HAP-1 (cell line): ENCODE results near the gene LRRN3.
A peak's percentile ranks its signal among the peaks of the same experiment; 100 is the strongest.
"Not testable (repeated sequence)": the region's sequence is repeated elsewhere in the genome, so short reads cannot be mapped to it uniquely, and the experiment has no call there.

Experiments
- DNase-seq, 2 experiments: peaks; one replicate each; pipeline ENCODE4 v3.0.0-alpha.2; 2016 to 2020; ENCODE audit warnings: low spot score in 2 of 2
- H3K27me3 ChIP-seq: fragments of 250-450 bp; sonication (Bioruptor Pico); 2 replicates; pipeline ENCODE4 v1.5.1; 2020; ENCODE audit warnings: low read depth, mild to moderate bottlenecking, moderate library complexity
- H3K36me3 ChIP-seq: fragments of 250-450 bp; sonication (Bioruptor Pico); replicated peaks from 2 replicates; pipeline ENCODE4 v1.5.1; 2020; ENCODE audit warnings: mild to moderate bottlenecking
- H3K4me1 ChIP-seq: fragments of 250-450 bp; sonication (Bioruptor Pico); 2 replicates; pipeline ENCODE4 v1.5.1; 2020; ENCODE audit warnings: mild to moderate bottlenecking
- H3K4me3 ChIP-seq: fragments of 250-450 bp; sonication (Bioruptor Pico); 2 replicates; pipeline ENCODE4 v1.5.1; 2020; ENCODE audit warnings: mild to moderate bottlenecking, moderate library complexity
- H3K9me3 ChIP-seq: fragments of 250-450 bp; sonication (Bioruptor Pico); 2 replicates; pipeline ENCODE4 v1.5.1; 2020; ENCODE audit warnings: mild to moderate bottlenecking, moderate library complexity
- in situ Hi-C: fragments of 300-500 bp; cut with MboI; formaldehyde crosslinking; loops from 3 replicates; pipeline ENCODE4 v1.14.3; 2020; ENCODE audit warnings: low sequenced_read_pairs, inconsistent platforms, mixed read lengths

Gene LRRN3

DNA sequence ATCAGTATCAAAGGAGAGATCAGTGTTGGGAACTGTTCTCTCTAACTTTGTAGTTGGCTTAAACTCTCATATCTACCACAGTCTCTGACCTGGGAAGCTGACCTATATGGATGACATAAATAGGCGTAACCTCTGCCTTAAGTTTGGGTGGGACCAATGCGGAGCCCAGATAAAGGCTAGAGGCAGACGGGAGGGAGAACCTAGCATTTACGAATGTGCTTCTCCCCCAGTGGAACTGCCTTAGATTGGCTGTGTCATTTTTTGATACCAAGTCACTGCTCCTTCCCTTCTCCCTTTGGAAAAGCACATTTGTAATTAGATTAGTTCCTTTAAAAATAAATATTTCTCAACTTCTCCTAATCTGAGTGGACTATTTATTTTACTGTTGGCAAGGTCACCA lies 23.7 kb upstream of the LRRN3 start:
- H3K36me3 ChIP-seq, result no peaks in the 10 kb centered on the region
- in situ Hi-C loops, result no loop called here
- H3K27me3 ChIP-seq, result no peaks in the 10 kb centered on the region
- peaks cover 2% of the 10 kb centered on the region; the same call in 1 of the 2 replicates for H3K9me3 ChIP-seq
- no peaks in the 10 kb centered on the region for H3K4me1 ChIP-seq
- H3K4me3 ChIP-seq, result no peak overlapping the region
- DNase-seq, result no peak

DNA sequence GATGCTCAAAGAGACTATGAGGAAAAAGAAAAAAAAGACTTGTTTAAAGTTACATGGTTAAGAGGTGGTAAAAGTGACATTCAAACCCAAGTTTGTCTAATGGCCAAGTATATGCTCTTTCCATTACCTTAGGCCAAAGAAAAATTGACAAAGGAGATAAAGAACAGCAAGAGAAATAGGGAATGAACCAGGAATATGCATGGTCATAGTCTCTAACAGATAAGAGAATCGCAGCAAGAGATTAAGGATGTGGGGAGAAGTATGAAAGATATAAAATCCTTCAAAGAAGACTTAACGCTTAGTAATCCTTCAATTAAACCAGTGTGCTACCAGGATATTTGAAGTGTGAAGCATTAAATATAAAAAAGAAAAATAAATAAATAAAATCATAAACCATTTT lies 23.2 kb upstream of the LRRN3 start:
- Histone ChIP-seq H3K4me1 (no peaks in the 10 kb centered on the region), H3K9me3 (no peaks in the 10 kb centered on the region; the same call in 1 of the 2 replicates), H3K4me3 (no peak overlapping the region), H3K27me3 (no peaks in the 10 kb centered on the region), H3K36me3 (no peaks in the 10 kb centered on the region)
- in situ Hi-C loops, result no loop called here
- DNase-seq, result no peak

DNA sequence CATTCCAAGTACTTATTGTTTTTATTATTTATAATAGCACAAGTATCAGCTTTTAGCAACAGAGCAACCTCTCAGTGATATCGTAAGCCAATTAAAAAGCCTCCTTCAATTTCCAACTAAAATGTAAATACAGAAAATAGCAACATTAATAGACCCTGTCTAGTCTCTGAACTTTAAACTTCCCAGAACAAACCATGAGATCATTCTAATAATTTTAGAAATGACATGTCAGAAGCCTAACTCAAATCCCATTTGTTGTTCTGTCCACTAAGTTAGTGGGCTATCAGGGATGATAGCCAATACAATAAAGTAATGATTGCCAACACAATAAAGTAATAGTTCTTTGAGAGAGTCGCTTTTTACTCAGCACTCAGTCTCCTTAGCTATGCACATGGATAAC lies 22.3 kb upstream of the LRRN3 start:
- no peaks in the 10 kb centered on the region for H3K27me3 ChIP-seq
- H3K4me1 ChIP-seq, result no peaks in the 10 kb centered on the region
- no peak overlapping the region for H3K4me3 ChIP-seq
- H3K36me3 ChIP-seq, result no peaks in the 10 kb centered on the region
- no peak for DNase-seq
- no peaks in the 10 kb centered on the region for H3K9me3 ChIP-seq
- in situ Hi-C loops, result no loop called here

DNA sequence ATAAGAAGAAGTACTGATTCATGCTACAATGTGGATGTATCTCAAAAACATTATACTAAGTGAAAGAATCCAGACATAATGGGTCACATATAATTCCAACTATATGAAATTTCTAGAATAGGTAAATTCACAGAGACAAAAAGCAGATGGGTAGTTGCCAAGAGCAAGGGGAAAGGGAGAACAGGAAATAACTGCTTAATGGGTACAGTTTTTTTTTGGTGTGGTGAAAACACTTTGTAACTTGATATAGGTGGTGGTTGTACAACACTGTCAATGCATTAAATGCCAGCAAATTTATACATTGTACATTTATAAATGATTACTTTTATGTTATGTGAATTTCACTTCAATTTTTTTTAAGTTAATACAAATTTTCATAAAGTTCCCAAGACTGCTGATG lies 19.4 kb upstream of the LRRN3 start:
- no peaks in the 10 kb centered on the region for H3K9me3 ChIP-seq
- no peaks in the 10 kb centered on the region for H3K27me3 ChIP-seq
- H3K36me3 ChIP-seq, result no peaks in the 10 kb centered on the region
- peaks cover 8% of the 10 kb centered on the region for H3K4me1 ChIP-seq
- no peak overlapping the region for H3K4me3 ChIP-seq
- no peak for DNase-seq
- in situ Hi-C loops, result no loop called here

DNA sequence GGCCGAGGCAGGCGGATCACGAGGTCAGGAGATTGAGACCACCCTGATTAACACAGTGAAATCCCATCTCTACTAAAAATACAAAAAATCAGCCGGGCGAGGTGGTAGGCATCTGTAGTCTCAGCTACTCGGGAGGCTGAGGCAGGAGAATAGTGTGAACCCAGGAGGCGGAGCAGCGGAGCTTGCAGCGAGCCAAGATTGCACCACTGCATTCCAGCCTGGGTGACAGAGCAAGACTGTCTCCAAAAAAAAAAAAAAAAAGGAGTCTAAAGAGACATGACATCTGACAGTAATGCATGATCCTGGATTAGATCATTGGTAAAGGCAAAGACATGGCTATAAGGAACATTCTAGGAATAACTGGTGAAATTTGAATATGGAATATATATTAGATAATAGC lies 18.3 kb upstream of the LRRN3 start:
- H3K4me1 ChIP-seq, result peaks cover 17% of the 10 kb centered on the region
- H3K9me3 ChIP-seq, H3K27me3 ChIP-seq, in situ Hi-C loops, H3K36me3 ChIP-seq, DNase-seq, H3K4me3 ChIP-seq: not testable (repeated sequence)

DNA sequence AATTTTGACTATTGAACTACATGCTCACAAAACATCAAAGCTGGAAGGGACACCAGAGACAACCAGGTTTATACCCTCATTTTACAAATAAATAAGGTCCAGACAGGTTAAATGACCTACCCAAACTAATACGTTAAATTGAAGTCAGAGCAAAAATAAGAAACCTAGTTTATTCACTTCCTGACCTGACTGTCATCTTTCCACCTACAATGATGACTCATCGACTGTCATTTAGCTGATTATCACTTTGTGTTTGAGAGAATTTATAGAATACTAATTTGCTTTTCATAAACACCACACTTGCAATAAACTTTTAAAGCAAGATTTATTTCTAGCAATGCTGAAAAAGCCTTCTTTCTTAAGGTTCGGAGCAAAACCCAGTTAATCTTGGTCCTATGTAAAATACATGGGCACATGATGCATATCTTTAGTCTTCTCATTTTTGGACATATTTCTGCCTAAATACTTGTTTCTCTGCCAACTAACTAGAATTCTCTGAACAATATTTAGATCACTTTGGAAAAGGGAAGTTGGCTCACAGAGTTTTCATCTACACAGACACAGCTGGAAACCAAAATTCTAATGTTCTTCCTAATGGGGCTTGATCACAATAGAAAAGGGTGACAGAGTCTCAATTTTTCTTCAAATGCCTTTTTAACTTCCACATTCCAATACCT lies 16.7 kb upstream of the LRRN3 start:
- Histone ChIP-seq H3K36me3 (no peaks in the 10 kb centered on the region), H3K9me3 (no peaks in the 10 kb centered on the region), H3K4me3 (no peak overlapping the region), H3K4me1 (peaks cover 24% of the 10 kb centered on the region), H3K27me3 (no peaks in the 10 kb centered on the region)
- in situ Hi-C loops, result no loop called here
- no peak for DNase-seq

DNA sequence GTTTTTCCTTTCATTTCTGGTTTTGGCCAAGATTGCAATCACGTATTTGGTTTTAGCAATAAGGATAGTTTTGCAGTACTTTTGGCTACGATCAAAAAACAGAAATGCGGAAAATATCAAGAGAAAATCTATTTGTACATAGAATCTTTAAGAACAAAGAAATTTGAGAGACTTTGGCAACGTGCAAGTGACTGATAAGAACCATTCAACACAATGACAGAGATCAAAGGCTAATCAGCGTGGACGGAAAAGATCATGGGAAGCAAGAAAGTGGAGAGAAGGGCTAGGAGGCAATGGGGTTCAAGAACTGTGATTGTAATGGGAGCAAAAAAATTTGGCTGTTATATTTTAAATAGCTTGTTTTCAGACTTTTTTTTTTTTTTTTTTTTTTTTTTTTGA lies 16.2 kb upstream of the LRRN3 start:
- Histone ChIP-seq H3K4me3 (no peak overlapping the region), H3K36me3 (no peaks in the 10 kb centered on the region), H3K27me3 (no peaks in the 10 kb centered on the region), H3K9me3 (no peaks in the 10 kb centered on the region), H3K4me1 (peaks cover 24% of the 10 kb centered on the region)
- in situ Hi-C loops, result loop anchor here (25.0 kb wide), 1 partner anchor 413 kb away; no protein-coding TSS in a partner anchor
- DNase-seq, result no peak

DNA sequence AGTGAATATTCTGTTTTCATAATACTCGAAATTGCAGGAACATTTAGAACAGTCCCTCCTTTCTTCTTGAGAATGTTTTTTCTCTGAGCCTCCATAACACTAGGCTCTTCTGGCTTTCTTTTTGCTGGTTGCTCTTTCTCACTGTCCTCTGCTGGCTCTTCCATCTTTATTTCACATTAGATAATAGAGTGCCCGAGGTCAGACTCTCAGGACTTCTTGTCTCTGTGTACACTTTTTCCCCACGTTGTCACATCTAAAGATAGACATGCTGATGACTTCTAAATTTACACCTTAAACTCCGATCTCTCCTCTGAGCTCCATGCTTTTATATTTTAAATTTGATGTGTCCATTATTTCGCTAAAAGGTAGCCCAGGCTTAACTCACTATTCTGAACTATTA lies 15.4 kb upstream of the LRRN3 start:
- H3K4me3 ChIP-seq, result no peak overlapping the region
- no peaks in the 10 kb centered on the region for H3K36me3 ChIP-seq
- peaks cover 24% of the 10 kb centered on the region for H3K4me1 ChIP-seq
- no peaks in the 10 kb centered on the region for H3K9me3 ChIP-seq
- in situ Hi-C loops, result loop anchor here (25.0 kb wide), 1 partner anchor 412 kb away; no protein-coding TSS in a partner anchor
- no peaks in the 10 kb centered on the region for H3K27me3 ChIP-seq
- DNase-seq, result no peak

DNA sequence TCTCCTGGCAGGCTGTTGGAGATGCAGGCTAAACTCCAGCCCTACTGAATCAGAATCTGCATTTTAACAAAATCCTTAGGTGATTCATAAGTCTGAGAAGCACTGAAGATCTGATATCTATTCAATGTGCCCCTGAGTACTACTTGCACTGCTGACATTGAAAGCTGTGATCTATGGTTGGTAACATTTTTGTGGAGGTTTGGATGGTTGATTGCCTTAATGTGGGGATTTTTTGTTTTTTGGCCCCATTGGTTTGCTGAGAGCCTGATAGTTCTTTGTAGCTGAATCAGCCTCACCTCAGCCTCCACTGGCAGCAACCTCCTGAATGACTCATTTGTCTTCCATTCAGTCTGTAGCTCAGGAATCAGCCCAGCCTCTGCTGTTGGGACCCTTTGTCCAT lies 14.7 kb upstream of the LRRN3 start:
- Histone ChIP-seq H3K9me3 (no peaks in the 10 kb centered on the region), H3K4me1 (peaks cover 24% of the 10 kb centered on the region), H3K36me3 (no peaks in the 10 kb centered on the region), H3K27me3 (no peaks in the 10 kb centered on the region), H3K4me3 (no peak overlapping the region)
- in situ Hi-C loops, result loop anchor here (25.0 kb wide), 1 partner anchor 411 kb away; no protein-coding TSS in a partner anchor
- DNase-seq, result no peak

DNA sequence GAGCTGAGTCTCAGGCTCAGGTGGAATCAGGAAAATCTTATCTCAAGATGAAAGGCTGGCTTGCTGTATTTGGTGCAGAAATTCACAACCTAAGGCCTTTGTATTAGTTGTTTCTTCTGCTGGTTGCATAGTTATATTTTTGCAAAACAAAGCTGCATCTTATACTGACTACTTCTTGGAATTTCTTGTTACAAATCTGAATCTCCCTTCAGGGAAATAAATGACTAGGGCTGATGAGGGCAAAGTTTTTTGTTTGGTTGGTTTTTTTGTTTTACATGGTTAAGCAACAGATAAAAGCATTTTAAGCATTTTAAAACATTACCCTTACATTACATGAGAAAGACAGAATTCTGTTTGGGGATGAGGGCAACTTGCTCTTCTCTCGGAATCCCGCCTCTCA lies 13.9 kb upstream of the LRRN3 start:
- Histone ChIP-seq H3K27me3 (no peaks in the 10 kb centered on the region), H3K4me1 (peaks cover 31% of the 10 kb centered on the region), H3K9me3 (no peaks in the 10 kb centered on the region), H3K4me3 (no peak overlapping the region), H3K36me3 (no peaks in the 10 kb centered on the region)
- in situ Hi-C loops, result loop anchor here (25.0 kb wide), 1 partner anchor 410 kb away; no protein-coding TSS in a partner anchor
- peak; percentile 25 to 69 for DNase-seq

DNA sequence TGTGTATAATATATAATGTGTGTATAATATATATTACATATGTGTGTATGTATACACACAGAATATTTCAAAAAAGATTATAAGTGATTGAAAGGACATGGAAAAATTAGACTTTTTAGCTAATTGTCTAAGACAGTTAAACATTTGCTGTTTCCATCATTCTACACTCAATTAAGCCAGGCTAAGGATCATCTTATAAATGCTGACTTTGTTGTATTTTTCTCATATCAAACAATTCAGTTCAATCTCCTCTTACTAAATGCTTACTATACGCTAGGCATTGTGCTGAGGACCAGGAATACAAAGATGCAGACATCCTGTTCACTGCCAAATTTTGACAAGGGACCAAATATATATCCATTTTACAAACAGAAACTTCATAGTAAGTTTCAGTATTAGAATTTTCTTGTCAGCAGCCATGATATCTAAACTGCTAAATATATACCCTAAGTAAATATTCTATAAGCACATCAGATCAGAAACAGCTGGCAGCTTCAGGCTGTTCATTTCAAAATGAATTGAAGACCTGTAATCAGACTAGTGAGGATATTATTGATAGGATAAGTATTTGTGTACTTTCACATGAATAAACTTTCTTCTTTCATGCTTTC lies 10.3 kb upstream of the LRRN3 start:
- in situ Hi-C loops, result loop anchor here (25.0 kb wide), 1 partner anchor 407 kb away; no protein-coding TSS in a partner anchor
- Histone ChIP-seq H3K9me3 (no peaks in the 10 kb centered on the region), H3K27me3 (no peaks in the 10 kb centered on the region), H3K36me3 (no peaks in the 10 kb centered on the region), H3K4me3 (no peak overlapping the region), H3K4me1 (peaks cover 47% of the 10 kb centered on the region)
- DNase-seq, result no peak

DNA sequence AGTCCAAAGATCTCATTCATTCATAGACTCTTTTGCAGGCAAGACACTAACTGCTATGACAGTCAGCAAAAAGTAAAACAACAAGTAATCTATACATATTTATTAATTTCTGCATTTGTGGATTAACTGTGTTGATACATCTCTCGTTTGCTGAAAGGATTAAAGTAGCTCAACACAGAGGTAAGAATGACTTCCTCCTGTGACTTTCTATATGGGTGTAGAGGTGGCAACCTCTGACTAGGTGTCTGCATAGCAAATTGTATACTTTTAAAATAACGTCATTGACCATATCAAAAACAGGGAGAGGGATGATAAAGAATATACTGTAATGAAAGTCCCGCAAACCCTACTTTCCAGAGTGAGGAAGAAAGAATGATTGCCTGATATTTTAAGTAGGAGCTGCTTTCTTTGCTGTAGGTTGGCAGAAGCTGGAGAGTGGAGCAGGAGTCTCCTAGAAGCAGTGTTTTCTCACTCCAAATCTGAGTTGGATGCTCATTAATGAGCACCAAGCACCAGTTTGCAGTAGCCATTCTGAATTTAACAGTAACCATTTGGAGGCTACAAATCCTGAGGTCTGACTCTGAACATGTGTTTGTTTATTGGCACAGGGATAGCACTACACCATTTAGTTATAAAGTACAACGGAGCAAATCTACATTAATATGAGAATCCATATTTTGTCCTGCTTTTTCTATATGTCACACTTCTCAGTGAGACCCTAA lies 9.2 kb upstream of the LRRN3 start:
- H3K4me1 ChIP-seq, result peaks cover 37% of the 10 kb centered on the region
- no peaks in the 10 kb centered on the region for H3K9me3 ChIP-seq
- no peaks in the 10 kb centered on the region for H3K27me3 ChIP-seq
- no peak overlapping the region for H3K4me3 ChIP-seq
- DNase-seq, result no peak
- no peaks in the 10 kb centered on the region for H3K36me3 ChIP-seq
- in situ Hi-C loops, result loop anchor here (25.0 kb wide), 1 partner anchor 406 kb away; no protein-coding TSS in a partner anchor

DNA sequence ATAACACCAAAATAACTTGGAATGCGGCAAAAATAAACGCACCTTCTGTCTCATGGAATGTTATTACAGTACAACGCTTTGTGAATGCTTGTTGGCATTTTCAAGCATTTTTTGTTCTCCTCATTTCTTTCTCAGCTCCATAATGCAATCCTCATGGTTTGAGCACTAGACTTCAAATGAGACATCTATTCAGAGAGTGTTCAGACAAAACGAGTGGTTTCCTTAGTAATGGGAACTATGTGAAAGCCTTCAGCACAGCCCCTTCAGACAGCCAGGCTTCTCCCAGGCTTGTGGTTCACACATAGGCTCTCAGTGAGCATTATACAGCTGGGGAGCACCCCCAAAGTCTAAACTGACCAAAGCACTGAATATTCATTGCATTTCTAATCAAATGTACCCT lies 8.6 kb upstream of the LRRN3 start:
- no peaks in the 10 kb centered on the region for H3K36me3 ChIP-seq
- H3K4me1 ChIP-seq, result peaks cover 33% of the 10 kb centered on the region
- H3K27me3 ChIP-seq, result no peaks in the 10 kb centered on the region
- no peaks in the 10 kb centered on the region for H3K9me3 ChIP-seq
- DNase-seq, result peak; percentile 55 to 67
- H3K4me3 ChIP-seq, result no peak overlapping the region
- in situ Hi-C loops, result loop anchor here (25.0 kb wide), 1 partner anchor 405 kb away; no protein-coding TSS in a partner anchor

DNA sequence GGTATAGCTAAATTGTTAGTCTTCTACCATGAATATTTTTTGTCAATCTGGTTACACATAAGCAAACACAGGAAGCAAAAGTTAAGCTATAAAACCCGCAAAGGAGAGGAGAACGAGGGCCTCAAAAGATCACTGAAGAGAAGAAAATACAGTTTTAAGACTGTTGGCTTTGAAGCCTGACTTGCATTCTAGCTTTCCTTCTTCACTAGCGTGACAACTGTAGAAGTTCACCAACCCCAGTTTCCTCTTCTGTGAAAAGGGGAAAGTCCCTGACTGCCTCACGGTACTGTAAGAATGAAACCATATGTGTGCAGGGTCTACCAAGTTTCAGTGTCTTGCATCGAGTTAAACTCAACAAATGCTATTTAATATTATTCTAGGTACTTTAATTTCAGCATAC lies 7.5 kb upstream of the LRRN3 start:
- no peak for DNase-seq
- Histone ChIP-seq H3K27me3 (no peaks in the 10 kb centered on the region), H3K9me3 (no peaks in the 10 kb centered on the region), H3K36me3 (no peaks in the 10 kb centered on the region), H3K4me3 (no peak overlapping the region), H3K4me1 (peaks cover 23% of the 10 kb centered on the region)
- in situ Hi-C loops, result loop anchor here (25.0 kb wide), 1 partner anchor 404 kb away; no protein-coding TSS in a partner anchor
